Fibroblast of pulmonary artery (primary cell): ENCODE measurements around the gene ARHGEF28.

Source experiments
- DNase-seq: peaks from one replicate; pipeline ENCODE4 v3.0.0-alpha.2; 2010; ENCODE audit warnings: low read depth
- H3K4me3 ChIP-seq: replicated peaks from 2 replicates; pipeline ENCODE4 v1.5.1; 2011; ENCODE audit warnings: low read depth, mild to moderate bottlenecking, control low read depth, low read length, moderate library complexity
- CTCF ChIP-seq: IDR thresholded peaks from 2 replicates; pipeline ENCODE4 v1.5.1; 2011; ENCODE audit warnings: mild to moderate bottlenecking, control low read depth, low read length, inconsistent platforms; ENCODE audit errors: missing control alignments

Gene ARHGEF28

GRCh38 chr5:73678322-73678740, 52.3 kb downstream of the ARHGEF28 start:
- TF ChIP-seq CTCF = no peak
- H3K4me3 ChIP-seq = no peak overlapping the region
- DNase-seq = no peak

GRCh38 chr5:73678807-73679206, 52.8 kb downstream of the ARHGEF28 start:
- no peak overlapping the region for H3K4me3 ChIP-seq
- no peak for TF ChIP-seq CTCF
- DNase-seq = no peak

GRCh38 chr5:73682176-73682575, 56.2 kb downstream of the ARHGEF28 start:
- no peak for TF ChIP-seq CTCF
- DNase-seq = no peak

GRCh38 chr5:73684691-73685090, 58.7 kb downstream of the ARHGEF28 start:
- H3K4me3 ChIP-seq = no peak overlapping the region
- no peak for DNase-seq
- no peak for TF ChIP-seq CTCF

More at GRCh38 chr5:73682176-73682575, 56.2 kb downstream of the ARHGEF28 start:
- H3K4me3 ChIP-seq = no peak overlapping the region

DNA sequence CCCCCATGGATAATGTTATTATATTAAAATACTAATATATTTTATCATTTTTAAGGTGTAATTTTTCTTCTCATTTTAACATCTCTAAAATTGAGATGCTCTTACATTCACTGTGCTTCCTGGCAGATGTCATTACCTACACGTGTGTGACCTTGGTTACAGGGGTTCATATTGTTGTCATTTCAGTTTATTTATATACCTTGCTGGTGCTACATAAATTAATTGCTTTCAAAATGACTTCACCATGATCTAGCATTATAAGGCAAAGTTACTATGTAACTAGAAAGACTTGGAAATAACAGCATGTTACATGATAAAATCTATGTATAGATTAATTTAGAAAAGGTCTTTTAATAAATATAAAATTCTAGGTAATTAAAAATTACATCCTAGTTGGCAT, 60.9 kb downstream of the ARHGEF28 start:
- no peak for TF ChIP-seq CTCF

DNA sequence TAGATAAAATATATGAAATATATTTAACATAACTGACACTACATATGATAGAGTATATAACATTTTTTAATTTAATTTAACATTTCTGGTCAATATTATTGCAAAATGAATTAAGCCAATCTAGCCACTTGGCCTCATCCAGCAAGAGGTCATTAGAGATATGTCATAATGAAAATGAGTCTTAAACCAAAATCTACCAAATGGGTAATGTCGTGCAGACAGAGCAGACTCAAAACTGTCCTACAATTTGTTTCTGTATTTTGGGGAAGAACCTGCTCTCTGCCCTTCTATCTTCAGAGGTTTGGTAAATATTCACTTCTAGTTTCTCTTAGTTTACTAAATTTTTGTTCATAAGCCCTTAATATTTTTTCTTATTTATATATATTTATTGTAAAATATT, 61.4 kb downstream of the ARHGEF28 start:
- H3K4me3 ChIP-seq = no peak overlapping the region
- DNase-seq = no peak
- no peak for TF ChIP-seq CTCF

More for the DNA sequence above, 60.9 kb downstream of the ARHGEF28 start:
- DNase-seq = no peak
- no peak overlapping the region for H3K4me3 ChIP-seq

DNA sequence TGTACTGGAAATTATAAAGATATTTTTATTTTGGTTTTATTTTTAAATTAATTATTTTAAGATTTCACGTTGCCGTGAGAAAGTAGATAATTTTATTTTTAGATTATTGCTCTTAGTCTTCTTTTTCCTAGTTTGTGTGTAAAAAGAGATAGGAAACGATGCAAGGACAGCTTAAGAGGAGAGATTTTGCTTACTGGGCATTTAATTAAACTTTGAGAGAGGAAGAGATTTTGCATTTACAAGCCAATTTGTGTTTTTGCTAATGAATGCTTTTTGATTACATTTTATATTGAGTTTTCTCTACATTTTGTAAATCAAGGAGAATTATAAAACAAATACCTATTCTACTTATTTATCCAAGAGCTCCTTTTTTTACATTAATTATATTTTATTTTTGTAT, 64.0 kb downstream of the ARHGEF28 start:
- DNase-seq = no peak
- H3K4me3 ChIP-seq = no peak overlapping the region
- no peak for TF ChIP-seq CTCF
